NB4 (cell line): Measurements from ENCODE around the gene THSD4.

Experiments used
- MYC ChIP-seq: IDR thresholded peaks from 2 replicates; pipeline ENCODE4 v1.6.1; 2011; ENCODE audit warnings: low read depth, low read length
- POLR2A ChIP-seq: IDR thresholded peaks from 2 replicates; pipeline ENCODE4 v1.6.1; 2011; ENCODE audit warnings: mild to moderate bottlenecking; ENCODE audit not compliant: insufficient read length; ENCODE audit errors: extremely low read depth
- TF ChIP-seq, protein P1 (sequence below): IDR thresholded peaks from one replicate; pipeline ENCODE4 v1.5.1; 2012; ENCODE audit warnings: low read depth, low read length
- TF ChIP-seq, protein P2 (sequence below): IDR thresholded peaks from 2 replicates; pipeline ENCODE4 v1.6.1; 2011; ENCODE audit warnings: low read depth, low read length

DNA sequence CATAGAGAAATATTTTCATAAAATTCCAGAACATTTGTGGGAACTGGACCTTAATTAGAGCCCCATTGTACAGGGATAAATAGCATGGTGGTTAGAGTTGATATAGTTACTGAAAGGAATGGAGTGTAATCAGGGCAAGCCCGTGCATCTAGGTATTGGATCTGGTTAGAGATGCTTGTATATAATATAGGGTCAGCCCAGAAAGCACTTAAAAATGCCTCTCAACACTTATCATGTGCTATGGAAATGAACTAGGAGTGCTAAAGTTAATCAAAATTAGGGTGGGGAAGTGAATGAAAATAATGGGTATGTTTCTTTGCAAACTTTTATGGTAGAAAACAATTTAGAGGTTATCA is 386.8 kb downstream of the THSD4 start:
- TF ChIP-seq, protein P1, sequence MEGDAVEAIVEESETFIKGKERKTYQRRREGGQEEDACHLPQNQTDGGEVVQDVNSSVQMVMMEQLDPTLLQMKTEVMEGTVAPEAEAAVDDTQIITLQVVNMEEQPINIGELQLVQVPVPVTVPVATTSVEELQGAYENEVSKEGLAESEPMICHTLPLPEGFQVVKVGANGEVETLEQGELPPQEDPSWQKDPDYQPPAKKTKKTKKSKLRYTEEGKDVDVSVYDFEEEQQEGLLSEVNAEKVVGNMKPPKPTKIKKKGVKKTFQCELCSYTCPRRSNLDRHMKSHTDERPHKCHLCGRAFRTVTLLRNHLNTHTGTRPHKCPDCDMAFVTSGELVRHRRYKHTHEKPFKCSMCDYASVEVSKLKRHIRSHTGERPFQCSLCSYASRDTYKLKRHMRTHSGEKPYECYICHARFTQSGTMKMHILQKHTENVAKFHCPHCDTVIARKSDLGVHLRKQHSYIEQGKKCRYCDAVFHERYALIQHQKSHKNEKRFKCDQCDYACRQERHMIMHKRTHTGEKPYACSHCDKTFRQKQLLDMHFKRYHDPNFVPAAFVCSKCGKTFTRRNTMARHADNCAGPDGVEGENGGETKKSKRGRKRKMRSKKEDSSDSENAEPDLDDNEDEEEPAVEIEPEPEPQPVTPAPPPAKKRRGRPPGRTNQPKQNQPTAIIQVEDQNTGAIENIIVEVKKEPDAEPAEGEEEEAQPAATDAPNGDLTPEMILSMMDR: no peak
- no peak for TF ChIP-seq MYC
- TF ChIP-seq POLR2A: no peak
- TF ChIP-seq, protein P2, sequence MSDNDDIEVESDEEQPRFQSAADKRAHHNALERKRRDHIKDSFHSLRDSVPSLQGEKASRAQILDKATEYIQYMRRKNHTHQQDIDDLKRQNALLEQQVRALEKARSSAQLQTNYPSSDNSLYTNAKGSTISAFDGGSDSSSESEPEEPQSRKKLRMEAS: no peak
